T-helper 2 cell treated with Interferon-gamma antibody and Interleukin-4, amounts not matched to agents 5 μg/mL and 100 μg/mL, for 36 hours (primary cell): ENCODE results near the gene CNOT6.

Experiments used
- DNase-seq: peaks from one replicate; pipeline ENCODE4 v3.0.0; 2021; ENCODE audit warnings: low spot score
- H3K27ac Mint-ChIP-seq: one replicate; pipeline ENCODE4 v1.8.0; 2021; ENCODE audit warnings: mild to moderate bottlenecking, mixed read lengths
- H3K27me3 Mint-ChIP-seq: one replicate; pipeline ENCODE4 v1.8.0; 2021; ENCODE audit warnings: low read depth, mixed read lengths
- H3K36me3 Mint-ChIP-seq: one replicate; pipeline ENCODE4 v1.8.0; 2021; ENCODE audit warnings: low read depth, mixed read lengths
- H3K4me1 Mint-ChIP-seq: one replicate; pipeline ENCODE4 v1.8.0; 2021; ENCODE audit warnings: low read depth, mixed read lengths
- H3K4me3 Mint-ChIP-seq: one replicate; pipeline ENCODE4 v1.8.0; 2022; ENCODE audit warnings: mild to moderate bottlenecking, moderate library complexity, mixed read lengths
- H3K9me3 Mint-ChIP-seq: one replicate; pipeline ENCODE4 v1.8.0; 2021; ENCODE audit warnings: mixed read lengths

The CNOT6 gene

DNA sequence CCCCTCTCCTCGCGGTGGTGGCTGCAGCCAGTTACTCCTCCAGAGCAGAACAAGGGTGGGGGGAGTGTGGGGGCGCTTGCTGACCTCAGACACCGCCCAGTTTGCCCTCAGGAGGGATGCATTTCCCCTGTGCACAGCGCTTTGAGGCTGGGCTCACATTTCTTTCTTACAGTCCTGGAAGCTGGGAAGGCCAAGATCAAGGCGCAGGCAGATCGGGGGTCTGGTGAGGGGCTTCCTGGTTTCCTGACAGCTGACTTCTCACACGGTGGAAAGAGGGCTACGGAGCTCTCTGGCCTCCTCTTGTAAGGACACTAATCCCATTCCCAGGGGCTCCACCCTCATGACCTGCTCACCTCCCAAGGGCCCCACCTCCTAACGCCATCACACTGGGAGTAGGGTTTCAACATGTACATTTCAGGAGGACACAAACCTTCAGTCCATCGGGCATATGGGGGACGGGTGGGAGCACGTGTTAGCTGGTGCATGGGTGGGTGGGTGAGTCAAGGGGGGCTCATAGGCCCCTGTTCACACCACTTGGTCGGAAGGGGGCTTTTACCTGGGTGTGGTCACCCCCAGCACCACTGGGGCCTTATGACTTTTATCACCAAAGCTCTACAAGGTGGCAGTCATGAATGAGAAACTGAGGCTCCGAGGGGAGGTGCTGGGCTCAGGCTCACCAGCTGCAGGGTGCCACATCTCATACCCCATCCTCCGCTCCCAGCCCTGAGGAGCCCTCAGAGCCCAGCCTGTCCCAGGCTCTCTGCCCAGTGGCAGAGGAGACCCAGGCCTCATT, 104.8 kb downstream of the CNOT6 start:
- Mint-ChIP-seq H3K36me3 (no peaks in the 10 kb centered on the region), H3K4me1 (no peaks in the 10 kb centered on the region), H3K27ac (no peak overlapping the region), H3K27me3 (no peaks in the 10 kb centered on the region), H3K4me3 (no peak overlapping the region), H3K9me3 (no peaks in the 10 kb centered on the region)
- no peak for DNase-seq

DNA sequence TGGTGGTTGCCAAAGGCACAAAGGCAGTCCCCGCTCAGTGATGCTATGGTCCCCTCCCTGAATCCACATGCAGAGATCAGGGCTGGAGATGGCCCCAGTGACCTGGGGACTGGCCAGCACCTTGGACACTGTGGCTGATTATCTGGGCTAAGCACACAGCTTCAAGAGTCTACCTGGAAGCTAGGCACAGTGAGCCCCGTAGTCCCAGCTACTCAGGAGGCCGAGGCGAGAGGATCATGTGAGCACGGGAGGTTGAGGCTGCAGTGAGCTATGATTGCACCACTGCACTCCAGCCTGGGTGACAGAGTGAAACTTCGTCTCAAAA, 105.4 kb downstream of the CNOT6 start:
- Mint-ChIP-seq H3K27me3 (no peaks in the 10 kb centered on the region), H3K36me3 (no peaks in the 10 kb centered on the region), H3K9me3 (no peaks in the 10 kb centered on the region), H3K4me1 (no peaks in the 10 kb centered on the region), H3K27ac (no peak overlapping the region), H3K4me3 (no peak overlapping the region)
- DNase-seq: no peak

DNA sequence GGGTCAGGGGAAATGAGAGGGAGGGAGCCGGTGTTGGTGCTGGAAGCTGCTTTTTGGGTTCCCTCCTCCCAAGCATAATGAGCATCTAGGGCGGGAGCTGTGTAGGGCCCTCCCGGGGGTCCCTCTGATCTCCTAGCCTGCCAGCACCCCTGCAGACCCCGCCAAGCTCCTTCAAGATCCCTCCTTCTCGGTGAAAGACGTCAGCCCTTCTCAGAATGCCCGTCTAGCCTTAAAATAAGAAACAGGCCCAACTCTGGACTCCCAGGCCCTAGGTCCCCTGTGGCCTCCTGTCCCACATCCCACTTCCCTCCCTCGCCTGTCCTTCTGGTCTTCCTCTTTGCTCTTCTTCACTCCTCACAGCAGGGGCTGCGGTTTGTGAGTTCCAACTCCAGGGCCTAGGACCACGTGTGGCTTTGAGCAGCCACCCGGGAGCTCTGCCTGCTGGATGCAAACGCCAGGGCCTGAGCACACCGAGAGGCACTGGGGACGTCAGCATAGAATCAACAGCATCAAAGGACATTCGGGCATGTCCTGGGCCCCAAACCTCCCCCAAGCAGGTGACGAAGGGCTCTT, 105.9 kb downstream of the CNOT6 start:
- Mint-ChIP-seq H3K9me3 (no peaks in the 10 kb centered on the region), H3K4me3 (no peak overlapping the region), H3K4me1 (no peaks in the 10 kb centered on the region), H3K27ac (no peak overlapping the region), H3K36me3 (no peaks in the 10 kb centered on the region), H3K27me3 (no peaks in the 10 kb centered on the region)
- no peak for DNase-seq

DNA sequence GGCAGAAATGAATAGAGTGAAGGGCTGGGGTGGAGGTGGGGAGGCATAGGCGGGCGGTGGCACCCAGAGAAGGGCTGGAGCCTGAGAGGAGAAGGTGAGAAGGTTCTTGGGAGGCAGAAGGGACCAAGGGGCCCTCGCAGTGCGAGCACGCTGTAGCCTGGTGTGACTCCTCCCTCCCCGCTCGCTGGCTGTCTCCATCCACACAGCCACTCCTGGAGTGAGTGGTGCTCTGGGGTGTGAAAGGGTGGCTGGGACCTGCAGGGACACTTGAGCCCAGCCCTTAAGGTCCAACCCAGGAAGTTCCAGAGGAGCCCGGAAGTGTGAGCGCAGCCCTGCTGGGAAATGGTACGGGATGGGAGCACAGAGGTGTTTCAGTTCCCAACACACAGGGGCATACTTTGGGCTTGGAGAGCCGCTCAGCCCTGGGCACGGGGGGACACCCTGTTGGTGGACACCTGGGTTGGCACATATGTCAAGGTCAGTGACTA, 106.4 kb downstream of the CNOT6 start:
- H3K9me3 Mint-ChIP-seq: no peaks in the 10 kb centered on the region

DNA sequence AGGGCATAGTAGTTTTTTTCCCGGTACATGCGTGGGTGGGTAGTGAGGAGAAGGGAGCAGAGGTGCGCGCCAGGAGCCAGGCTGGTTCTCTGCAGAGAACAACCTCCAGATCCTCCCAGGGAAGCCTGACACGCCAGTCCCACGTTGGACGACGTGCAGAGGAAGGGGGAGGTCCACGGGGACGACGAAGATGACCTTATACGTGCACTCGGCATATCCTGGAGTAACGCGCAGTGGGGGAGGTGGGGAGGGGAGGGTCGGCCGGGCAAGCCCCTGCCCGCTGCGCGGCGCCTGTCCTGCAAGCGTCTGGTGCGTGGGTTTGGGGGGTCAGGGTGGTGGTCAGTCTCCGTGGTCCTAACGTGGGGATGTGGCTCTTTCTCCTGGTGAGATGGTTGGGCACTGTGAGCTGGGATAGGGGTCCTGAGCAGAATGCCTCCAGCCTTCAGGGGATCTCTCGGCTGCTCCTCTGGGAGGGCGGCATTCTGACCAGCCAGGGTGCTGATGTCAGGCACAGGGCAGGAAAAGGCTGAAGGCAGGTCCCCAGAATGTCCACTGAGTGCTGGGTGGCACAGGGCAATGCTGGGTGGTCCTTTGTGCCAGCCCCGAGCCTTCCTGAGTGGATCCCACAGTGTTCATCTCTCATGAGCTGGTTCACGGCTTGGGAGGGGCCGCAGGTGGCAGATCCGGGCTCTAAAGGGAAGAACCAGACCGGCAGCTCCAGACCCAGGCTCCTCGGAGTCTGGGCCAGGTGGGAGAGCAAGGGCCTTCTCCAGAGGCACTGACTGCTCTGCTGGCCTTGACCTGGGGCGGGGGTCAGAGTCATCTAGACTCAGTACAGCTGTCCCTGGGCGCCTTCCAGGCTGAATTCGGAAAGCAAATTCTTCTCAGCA, 107.7 kb downstream of the CNOT6 start:
- H3K4me1 Mint-ChIP-seq: no peaks in the 10 kb centered on the region
- no peaks in the 10 kb centered on the region for H3K27me3 Mint-ChIP-seq
- H3K9me3 Mint-ChIP-seq: no peaks in the 10 kb centered on the region
- no peaks in the 10 kb centered on the region for H3K36me3 Mint-ChIP-seq
- H3K4me3 Mint-ChIP-seq: no peak overlapping the region
- no peak for DNase-seq
- H3K27ac Mint-ChIP-seq: no peak overlapping the region

More for the DNA sequence above, 106.4 kb downstream of the CNOT6 start:
- DNase-seq: no peak
- H3K36me3 Mint-ChIP-seq: no peaks in the 10 kb centered on the region
- no peaks in the 10 kb centered on the region for H3K4me1 Mint-ChIP-seq
- H3K4me3 Mint-ChIP-seq: no peak overlapping the region
- no peaks in the 10 kb centered on the region for H3K27me3 Mint-ChIP-seq
- H3K27ac Mint-ChIP-seq: no peak overlapping the region

DNA sequence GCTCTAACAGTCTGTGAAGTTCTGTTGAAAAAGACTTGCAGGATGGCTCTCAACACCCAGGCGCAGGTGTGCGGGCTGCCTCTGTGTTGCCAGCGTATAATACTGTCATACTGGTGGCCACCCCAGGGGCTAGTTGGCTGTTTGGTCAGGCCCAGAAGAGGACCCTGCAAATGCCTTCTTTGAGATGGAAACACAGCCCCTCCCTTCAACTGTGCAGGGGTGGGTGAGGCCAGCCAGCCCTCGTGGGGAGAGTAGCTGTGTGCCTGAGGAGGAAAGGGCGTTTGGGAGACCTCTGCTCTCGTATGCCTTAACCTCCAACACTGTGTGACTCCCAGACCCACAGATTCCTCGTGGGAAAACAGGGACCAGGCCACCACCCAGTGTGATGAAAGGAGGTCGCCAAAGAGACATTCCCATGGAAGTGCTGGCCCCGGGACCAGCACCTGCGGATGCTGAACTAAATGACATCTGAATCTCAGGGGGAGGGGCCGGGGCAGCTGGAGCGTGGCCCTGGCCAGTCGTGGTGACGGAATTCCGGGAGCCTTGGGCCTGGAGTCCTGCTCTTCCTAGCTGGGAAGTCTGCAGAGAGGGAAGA, 108.4 kb downstream of the CNOT6 start:
- no peaks in the 10 kb centered on the region for H3K36me3 Mint-ChIP-seq
- no peak overlapping the region for H3K27ac Mint-ChIP-seq
- no peak overlapping the region for H3K4me3 Mint-ChIP-seq
- no peaks in the 10 kb centered on the region for H3K9me3 Mint-ChIP-seq
- no peak for DNase-seq
- H3K27me3 Mint-ChIP-seq: no peaks in the 10 kb centered on the region
- H3K4me1 Mint-ChIP-seq: no peaks in the 10 kb centered on the region

DNA sequence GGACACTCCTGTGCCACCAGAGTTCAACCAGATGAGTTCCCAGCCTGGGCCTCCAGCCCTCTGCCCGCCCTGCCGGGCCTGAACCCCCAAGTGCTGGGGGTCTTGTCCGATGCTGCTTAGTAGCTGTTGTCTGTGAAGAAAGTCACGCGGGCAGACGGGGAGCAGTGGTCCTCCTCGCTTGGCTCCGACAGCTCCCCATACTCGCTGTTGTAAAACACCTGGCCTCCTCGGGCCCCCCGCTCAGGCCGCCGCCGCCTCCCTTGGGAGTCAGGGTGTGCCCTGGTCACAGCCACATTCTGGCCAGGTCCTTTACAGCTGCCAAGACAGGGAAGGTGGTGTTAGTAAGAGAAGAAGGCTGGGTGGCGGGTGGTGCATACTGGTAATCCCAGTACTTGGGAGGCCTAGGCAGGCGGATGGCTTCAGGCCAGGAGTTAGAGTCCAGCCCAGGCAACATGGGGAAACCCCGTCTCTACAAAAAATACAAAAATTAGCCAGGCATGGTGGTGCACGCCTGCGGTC, 109.0 kb downstream of the CNOT6 start:
- Mint-ChIP-seq H3K27ac (no peak overlapping the region), H3K9me3 (no peaks in the 10 kb centered on the region), H3K4me1 (peaks cover 3% of the 10 kb centered on the region), H3K36me3 (no peaks in the 10 kb centered on the region), H3K4me3 (no peak overlapping the region), H3K27me3 (no peaks in the 10 kb centered on the region)
- no peak for DNase-seq

DNA sequence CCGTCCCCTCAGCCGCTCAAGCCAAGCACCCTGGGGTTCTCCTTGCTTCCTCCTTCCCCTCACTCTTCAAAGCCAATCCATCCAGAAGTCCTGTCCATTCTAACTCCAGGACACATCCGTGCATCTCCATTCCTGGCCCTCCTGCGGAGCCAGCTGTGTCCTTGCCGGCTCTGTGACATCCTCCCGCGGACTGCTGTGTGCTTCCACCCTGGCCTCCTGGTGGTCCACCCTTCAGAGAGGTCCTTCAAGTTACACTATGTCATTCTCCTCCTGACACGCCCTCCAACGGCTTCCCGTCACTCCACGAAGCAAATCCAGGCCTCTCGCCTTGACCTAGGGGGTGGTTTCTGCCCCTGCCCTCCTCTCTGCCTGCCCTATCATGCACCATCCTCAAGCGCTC, 110.1 kb downstream of the CNOT6 start:
- no peaks in the 10 kb centered on the region for H3K27me3 Mint-ChIP-seq
- no peaks in the 10 kb centered on the region for H3K36me3 Mint-ChIP-seq
- no peak for DNase-seq
- no peak overlapping the region for H3K4me3 Mint-ChIP-seq
- H3K9me3 Mint-ChIP-seq: no peaks in the 10 kb centered on the region
- peaks cover 5% of the 10 kb centered on the region for H3K4me1 Mint-ChIP-seq
- no peak overlapping the region for H3K27ac Mint-ChIP-seq

DNA sequence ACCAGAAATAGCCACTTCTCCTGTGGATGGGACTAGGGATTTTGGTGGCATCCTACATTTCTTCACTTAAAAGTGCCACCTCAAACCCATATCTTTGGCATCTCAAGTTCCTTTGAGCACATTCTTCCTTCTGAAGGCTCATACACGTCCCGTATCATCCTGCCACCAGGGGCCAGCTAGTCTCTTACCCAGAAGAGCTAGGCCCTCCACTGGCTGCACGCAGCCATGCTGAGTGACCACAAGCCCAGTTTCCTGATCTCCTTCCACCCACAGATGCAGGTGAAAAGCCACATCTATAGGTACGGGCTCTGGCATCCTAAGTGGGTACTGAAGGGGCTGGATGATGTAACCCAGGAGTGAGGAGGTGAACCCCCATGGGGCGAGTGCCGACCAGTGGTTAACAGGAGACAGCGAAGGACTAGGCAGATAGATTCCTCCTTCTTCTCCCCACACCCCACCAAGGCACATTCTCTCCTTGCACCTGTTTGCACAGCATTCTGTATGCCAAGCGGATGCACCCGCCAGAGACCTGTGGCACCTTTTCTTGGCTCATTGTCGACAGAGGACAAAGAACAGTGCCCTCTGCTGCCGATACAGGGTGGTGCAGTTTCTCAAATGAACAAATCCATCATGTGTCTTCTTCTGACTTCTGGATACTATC, 111.5 kb downstream of the CNOT6 start:
- H3K9me3 Mint-ChIP-seq: no peaks in the 10 kb centered on the region
- H3K4me3 Mint-ChIP-seq: no peak overlapping the region
- H3K27ac Mint-ChIP-seq: no peak overlapping the region
- peak; percentile 46 for DNase-seq
- H3K4me1 Mint-ChIP-seq: peaks cover 5% of the 10 kb centered on the region
- no peaks in the 10 kb centered on the region for H3K27me3 Mint-ChIP-seq
- no peaks in the 10 kb centered on the region for H3K36me3 Mint-ChIP-seq

DNA sequence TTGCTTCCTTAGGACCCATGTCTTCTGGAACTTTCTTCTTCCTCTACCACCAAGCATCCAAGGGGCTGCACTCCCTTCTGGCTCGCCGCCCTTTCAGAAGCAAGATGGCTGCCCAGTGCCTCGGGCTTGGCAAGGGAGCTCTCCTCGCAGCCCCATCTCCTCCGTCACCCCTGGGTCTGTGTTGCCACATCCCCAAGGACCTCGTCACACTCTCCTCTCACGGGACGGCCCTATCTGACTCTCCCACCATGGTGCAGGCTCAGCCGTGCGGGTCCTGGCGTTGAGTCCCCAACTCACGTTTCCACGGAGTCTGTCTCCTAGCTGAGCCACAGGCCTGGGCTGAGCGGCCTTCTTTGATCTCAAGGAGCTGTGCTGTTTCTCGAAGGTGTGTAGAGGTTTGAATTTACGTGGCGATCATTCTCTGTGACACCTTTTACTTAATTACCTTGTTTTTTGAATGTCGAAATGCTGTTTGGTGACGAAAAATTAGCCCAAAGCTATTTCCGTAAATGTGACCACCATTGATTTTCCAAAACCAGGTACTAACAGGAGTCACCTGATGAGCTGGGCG, 112.1 kb downstream of the CNOT6 start:
- Mint-ChIP-seq H3K36me3 (no peaks in the 10 kb centered on the region), H3K4me1 (peaks cover 5% of the 10 kb centered on the region), H3K4me3 (no peak overlapping the region), H3K9me3 (no peaks in the 10 kb centered on the region), H3K27me3 (no peaks in the 10 kb centered on the region), H3K27ac (no peak overlapping the region)
- DNase-seq: no peak

DNA sequence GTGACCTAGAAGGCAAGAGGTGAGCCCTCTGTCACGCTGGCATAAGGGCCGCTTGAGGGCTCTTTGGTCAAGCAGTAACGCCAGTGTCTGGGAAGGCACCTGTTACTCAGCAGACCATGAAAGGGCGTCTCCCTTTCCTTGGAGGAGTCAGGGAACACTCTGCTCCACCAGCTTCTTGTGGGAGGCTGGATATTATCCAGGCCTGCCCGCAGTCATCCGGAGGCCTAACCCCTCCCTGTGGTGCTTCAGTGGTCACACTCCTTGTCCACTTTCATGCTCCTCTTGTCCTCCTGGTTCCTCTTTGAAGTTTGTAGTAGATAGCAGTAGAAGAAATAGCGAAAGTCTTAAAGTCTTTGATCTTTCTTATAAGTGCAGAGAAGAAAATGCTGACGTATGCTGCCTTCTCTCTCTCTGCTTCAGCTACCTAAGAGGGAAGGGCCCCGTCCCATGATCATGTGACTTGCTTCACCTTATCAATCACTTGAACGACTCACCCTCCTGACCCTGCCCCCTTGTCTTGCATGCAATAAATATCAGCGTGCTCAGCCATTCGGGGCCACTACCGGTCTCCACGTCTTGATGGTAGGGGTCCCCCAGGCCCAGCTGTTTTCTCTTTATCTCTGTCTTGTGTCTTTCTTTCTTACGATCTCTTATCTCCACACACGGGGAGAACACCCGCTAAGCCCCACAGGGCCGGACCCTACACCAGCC, 113.8 kb downstream of the CNOT6 start:
- no peaks in the 10 kb centered on the region for H3K27me3 Mint-ChIP-seq
- no peak for DNase-seq
- no peak overlapping the region for H3K4me3 Mint-ChIP-seq

DNA sequence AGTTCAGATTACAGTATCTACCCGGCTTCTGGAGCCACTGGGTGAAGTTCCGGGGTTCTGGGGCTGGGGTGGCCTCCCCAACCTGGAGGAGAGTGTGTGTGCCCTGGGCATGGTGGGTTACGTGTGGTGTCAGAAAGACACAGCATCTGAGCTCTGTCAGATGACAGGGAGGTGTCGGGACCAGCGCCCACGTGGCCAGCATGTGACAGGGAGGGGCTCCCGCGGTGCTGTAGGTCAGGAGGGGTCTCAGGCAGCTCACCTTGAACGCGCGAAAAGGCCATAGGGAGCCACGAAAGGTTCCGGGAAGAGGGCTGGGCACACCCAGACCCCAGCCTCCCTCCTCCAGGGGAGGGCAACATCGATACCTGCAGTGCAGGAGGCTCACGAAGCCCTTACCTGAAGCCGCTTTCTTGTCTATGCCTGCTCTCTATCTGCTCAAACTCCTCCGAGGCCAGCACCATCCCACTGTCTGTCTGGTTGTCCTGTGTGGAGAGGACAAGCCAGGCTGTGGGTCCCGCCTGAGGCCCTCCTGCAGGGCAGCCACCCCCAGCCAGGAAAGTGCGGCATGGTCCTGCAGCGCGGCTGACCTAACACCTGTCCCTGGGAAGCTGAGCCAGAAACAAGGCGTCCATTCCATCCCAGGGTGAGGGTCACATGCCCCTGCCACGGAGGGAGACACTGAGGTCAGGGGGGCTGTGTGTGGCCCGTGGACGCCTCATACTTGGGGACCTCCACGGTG, 114.6 kb downstream of the CNOT6 start:
- no peak overlapping the region for H3K4me3 Mint-ChIP-seq
- H3K9me3 Mint-ChIP-seq: no peaks in the 10 kb centered on the region
- no peak overlapping the region for H3K27ac Mint-ChIP-seq
- no peak for DNase-seq
- H3K27me3 Mint-ChIP-seq: no peaks in the 10 kb centered on the region
- H3K36me3 Mint-ChIP-seq: no peaks in the 10 kb centered on the region
- peaks cover 5% of the 10 kb centered on the region for H3K4me1 Mint-ChIP-seq

More for the DNA sequence above, 113.8 kb downstream of the CNOT6 start:
- peaks cover 5% of the 10 kb centered on the region for H3K4me1 Mint-ChIP-seq
- no peaks in the 10 kb centered on the region for H3K36me3 Mint-ChIP-seq
- no peaks in the 10 kb centered on the region for H3K9me3 Mint-ChIP-seq
- H3K27ac Mint-ChIP-seq: no peak overlapping the region
